Activated CD8-positive, alpha-beta memory T cell treated with anti-CD3 and anti-CD28 coated beads, Interleukin-2, amount 50 U/mL, for 4 hours (primary cell): ENCODE results near the gene TXNRD2.

Experiments used
- DNase-seq: peaks from one replicate; pipeline ENCODE4 v3.0.0-alpha.2; 2020

TXNRD2 gene

GRCh38 chr22:19979712-19980493 is 38.3 kb upstream of the TXNRD2 start:
- DNase-seq, result no peak

GRCh38 chr22:19978748-19979147 is 37.1 kb upstream of the TXNRD2 start:
- DNase-seq, result no peak

GRCh38 chr22:19977296-19978243 is 36.0 kb upstream of the TXNRD2 start:
- DNase-seq, result no peak

GRCh38 chr22:19976671-19977070 is 35.1 kb upstream of the TXNRD2 start:
- DNase-seq, result no peak

- no peak for DNase-seq
Observed at GRCh38 chr22:19975707-19976035, 34.1 kb upstream of the TXNRD2 start.

- DNase-seq, result no peak
Observed at GRCh38 chr22:19974935-19975706, 33.5 kb upstream of the TXNRD2 start.

GRCh38 chr22:19974268-19974861 is 32.7 kb upstream of the TXNRD2 start:
- DNase-seq, result no peak

- DNase-seq, result no peak
Observed at GRCh38 chr22:19973551-19974267, 32.1 kb upstream of the TXNRD2 start.

- no peak for DNase-seq
Observed at GRCh38 chr22:19972652-19973550, 31.3 kb upstream of the TXNRD2 start.

- no peak for DNase-seq
Observed at GRCh38 chr22:19972251-19972650, 30.6 kb upstream of the TXNRD2 start.

GRCh38 chr22:19971276-19972124 is 29.9 kb upstream of the TXNRD2 start:
- no peak for DNase-seq

GRCh38 chr22:19970479-19971275 is 29.1 kb upstream of the TXNRD2 start:
- DNase-seq, result peak; percentile 84

- no peak for DNase-seq
Observed at GRCh38 chr22:19970031-19970478, 28.4 kb upstream of the TXNRD2 start.

- DNase-seq, result no peak
Observed at GRCh38 chr22:19969141-19969928, 27.7 kb upstream of the TXNRD2 start.

- DNase-seq, result no peak
Observed at GRCh38 chr22:19968450-19968891, 26.9 kb upstream of the TXNRD2 start.

- DNase-seq, result no peak
Observed at GRCh38 chr22:19967850-19968449, 26.3 kb upstream of the TXNRD2 start.

GRCh38 chr22:19966908-19967750 is 25.5 kb upstream of the TXNRD2 start:
- no peak for DNase-seq
